HG03108 (cell line): ENCODE data around the gene PLCH2.

Experiments used
- ATAC-seq: cut with Tn5 transposase; IDR thresholded peaks from one replicate; pipeline ENCODE4 v1.9.1; 2021; ENCODE audit warnings: moderate library complexity; ENCODE audit not compliant: unreplicated experiment

The PLCH2 gene

DNA sequence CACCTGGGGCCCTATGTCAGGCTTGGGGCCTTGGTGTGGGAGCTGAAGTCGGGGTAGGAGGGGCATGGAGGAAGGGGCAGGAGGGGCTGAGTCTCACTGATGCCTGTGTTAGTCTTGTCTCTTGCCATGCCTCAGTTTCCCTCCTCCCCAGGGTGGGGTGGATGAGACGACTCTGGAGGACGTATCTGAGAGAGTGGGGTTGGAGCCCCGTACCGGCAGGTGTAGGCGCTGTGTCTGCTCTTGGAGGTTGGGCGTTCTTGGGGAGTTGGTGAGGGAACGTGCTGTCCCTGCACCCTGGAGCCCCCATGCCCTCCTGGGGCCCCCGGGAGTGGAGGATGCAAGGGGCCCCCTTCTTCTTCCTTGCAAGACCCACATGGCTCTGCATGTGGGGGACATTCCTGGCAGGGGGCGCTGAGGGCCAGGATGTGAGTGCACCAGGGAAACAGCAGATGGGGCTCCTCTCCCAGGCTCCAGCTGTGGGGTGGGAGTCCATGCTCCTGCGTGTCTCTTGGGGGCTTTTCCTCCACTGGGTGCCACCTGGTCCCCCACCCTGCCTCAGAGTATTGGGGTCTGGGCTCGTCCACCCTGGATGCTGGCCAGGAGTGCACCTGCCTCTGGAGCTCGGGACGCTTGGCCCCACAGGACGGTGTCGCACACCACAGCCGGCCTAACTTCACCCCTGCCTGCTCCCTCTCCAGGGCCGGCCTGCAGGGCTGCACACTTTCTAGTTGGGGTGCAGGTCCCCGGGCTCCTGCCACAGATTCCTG is 78.7 kb downstream of the PLCH2 start:
- ATAC-seq = no peak
